Activated T-cell treated with anti-CD3 and anti-CD28 coated beads for 1 hour (primary cell): Measurements from ENCODE around the gene ARL15.

Source experiments
- DNase-seq: peaks from one replicate; pipeline ENCODE4 v3.0.0-alpha.2; 2020; ENCODE audit warnings: low read depth

Gene ARL15

DNA sequence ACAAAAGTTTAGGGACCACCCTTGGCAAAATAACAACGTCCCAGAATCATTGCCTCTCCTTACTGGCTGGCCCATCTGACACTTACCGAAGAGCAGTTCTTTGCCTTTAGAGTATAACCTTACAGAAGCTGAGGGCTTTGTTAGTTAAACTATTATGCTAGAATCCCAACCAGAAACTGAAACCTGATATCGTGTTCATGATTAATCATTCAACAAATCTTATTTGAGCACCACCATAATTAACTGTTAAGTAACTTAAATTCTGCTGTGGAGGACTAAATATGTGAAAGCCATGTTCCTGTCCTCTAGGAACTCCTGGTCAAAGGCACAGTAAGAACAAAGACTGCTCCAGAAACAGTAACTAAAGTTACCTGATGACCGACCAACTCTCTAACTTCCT is 104.9 kb downstream of the ARL15 start:
- DNase-seq = no peak

GRCh38 chr5:54197018-54197417 is 113.4 kb downstream of the ARL15 start:
- no peak for DNase-seq

GRCh38 chr5:54195701-54196100 is 114.7 kb downstream of the ARL15 start:
- no peak for DNase-seq

GRCh38 chr5:54194318-54194717 is 116.1 kb downstream of the ARL15 start:
- no peak for DNase-seq

GRCh38 chr5:54187694-54188093 is 122.7 kb downstream of the ARL15 start:
- no peak for DNase-seq

GRCh38 chr5:54186912-54187445 is 123.4 kb downstream of the ARL15 start:
- DNase-seq = no peak

DNA sequence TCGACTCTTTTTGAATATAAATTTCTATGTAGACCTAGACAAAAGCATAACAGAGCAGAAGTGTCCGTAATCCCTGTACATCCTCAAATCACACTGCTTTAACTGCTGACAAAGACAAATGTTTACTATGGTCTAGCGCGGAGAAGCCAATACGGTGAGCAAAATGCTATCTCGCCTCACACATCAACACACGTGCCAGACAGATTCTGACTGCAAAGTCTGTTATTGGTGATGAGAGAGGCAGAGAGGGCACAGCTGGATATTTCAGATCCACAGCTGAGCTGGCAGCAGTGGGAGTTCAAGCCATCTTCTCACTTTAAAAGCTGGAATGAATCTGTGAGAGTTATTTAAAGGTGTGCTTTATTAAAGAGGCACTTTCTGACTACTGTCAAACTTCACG is 124.3 kb downstream of the ARL15 start:
- DNase-seq = no peak

GRCh38 chr5:54184806-54185205 is 125.6 kb downstream of the ARL15 start:
- DNase-seq = no peak

DNA sequence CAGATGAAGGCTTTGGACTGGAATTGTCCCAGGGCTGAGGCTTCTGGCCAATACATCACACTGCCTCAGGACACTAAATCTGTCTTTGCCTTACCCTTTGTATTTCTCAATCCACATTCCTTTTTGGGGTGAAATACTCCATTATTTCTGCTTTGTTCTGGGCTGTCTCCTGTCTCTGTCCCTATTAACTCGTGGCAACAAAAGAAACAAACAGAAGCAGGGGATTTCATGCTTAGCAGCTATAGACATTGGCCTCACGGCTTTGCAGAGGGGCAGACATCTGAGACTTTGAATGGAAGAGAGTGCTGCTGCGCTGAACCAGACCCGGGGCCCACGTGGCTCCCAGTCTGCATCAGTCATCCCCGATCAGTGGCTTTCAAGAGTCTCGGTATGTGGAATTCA is 129.7 kb downstream of the ARL15 start:
- no peak for DNase-seq

DNA sequence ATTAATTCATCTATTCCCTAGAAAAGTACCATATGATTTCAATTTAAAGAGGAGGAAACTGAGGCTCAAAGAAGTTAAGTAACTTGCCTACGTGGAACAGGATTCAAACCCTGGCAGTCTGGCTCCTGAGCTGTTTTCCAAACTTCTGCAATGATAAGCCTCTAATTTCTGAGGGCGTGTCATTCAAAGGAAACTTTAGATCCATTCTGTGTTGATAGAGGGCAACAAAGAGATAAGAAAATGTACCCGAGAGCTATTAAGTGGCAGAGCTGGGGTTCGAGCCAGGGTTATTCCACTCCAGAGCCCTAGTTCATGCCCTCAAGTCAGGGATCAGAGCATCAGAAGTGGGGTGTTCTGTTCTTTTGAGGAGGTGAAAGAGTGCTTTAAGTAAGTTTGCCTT is 131.4 kb downstream of the ARL15 start:
- DNase-seq = no peak

DNA sequence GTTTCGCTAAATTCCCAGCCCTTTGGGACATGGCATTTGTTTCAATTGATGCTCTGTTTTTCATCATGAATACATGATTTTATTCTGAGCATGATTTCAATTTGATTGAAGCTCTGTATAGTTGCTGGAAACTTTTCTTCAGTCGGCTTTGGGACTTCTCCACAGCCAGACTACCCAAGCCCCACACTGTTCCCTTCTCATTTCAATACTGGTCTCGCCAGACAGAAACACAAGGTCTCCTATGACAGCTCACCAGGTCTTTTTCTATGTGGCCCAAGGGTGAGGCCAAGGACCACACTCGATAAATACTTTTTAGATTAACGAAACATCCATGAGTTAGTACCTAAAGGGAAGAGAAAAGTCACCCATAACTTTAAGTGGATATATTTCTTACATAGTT is 132.2 kb downstream of the ARL15 start:
- DNase-seq = no peak

DNA sequence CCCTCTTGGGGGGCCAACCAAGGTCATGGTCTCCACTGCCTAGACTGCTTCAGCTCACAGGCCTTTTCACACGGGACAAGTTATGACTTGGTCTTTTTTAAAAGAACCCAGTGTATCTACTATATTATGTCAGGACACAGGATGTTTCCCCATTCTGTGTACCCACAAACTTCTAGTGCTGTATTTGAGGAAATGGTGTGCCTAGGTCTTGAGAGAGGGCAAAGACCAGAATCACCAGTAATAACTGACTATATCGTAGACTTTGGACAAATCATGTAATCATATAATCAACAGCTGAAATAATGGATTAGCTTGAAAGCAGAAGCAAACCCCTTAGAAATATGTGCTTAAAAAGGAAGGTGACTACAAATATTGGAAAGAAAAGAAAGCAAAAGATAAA is 133.3 kb downstream of the ARL15 start:
- DNase-seq = no peak

DNA sequence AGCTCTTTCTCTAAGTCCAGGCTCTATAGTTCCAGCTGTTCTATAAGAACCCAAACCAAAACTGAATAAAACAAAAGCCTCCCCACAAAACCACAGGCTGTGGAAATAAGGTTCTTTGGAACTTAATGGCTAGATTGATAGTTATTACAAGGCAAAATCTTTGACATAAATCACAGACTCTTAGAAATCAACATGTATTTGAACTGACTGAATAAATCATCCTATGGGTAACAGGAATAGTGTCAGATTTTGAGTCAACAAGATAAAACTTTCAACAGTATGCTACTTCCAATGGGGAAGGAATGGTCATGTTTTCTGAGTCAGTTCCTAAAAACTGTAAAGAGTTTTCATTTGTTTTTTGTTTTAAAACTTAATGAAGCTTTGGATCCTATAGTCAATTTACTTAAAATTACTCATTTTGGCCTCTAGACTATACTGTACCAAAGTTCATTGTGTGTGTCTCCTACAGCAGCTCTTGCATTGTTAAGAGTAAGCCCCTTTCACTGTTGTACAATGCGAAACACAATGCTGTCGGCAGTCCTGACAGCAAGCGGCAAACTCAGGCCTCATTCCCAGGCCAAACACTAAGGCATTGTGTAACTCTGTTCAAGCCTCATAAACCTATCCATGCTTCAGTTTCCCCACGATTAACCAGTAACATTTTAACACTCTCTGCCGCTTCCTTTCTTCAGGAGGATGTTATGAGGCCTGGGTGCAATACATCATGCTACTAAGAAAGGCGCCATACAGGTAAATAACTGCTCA is 134.1 kb downstream of the ARL15 start:
- no peak for DNase-seq

GRCh38 chr5:54173251-54173650 is 137.1 kb downstream of the ARL15 start:
- no peak for DNase-seq

DNA sequence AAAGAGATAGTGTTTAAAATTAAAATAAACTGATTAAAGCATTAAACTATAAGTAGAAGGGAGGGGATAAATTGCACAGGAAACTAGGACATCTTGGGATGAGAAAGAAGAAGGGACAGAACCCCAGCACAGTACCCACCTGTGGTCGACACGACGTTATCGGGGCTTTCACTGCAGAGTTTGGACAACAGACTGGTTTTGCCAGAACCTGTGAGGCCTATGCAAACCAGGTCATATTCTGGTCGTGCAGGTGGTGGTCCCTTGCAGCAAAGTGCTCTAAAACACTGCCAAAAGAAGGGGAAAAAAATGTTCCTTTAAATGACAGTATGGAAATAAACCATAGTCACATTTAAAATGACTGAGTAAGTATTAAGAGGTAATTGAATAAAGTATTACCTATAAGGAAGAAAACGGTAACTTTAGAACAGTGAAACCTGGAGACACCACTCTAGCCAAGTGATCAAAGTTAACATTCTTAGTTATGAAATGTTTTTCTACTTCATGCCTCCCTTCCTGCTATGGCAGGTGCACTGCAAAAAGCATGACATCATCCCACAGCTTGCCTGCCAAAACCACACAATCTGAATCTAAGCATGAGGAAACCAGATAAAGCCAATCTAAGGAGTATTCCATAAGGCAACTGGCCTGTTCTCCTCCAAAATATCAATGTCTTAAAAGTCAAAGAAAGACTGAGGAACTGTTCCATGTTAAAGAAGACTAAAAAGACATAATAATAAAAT is 138.6 kb downstream of the ARL15 start:
- DNase-seq = no peak

DNA sequence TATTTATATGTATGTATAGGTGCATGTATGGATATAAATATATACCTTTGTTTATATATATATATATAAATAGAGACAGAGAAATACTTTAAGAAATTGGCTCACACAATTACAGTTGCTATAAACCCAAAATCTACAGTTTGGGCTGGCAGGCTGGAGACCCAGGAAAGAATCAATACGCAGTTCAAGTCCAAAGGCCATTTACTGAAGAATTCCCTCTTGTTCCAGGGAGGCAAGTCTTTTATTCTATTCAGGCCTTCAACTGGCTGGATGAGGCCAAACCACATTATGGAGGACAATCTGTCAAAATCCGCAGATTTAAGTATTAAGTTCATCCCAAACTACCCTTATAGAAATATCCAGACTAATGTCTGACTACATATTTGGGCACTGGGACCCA is 144.7 kb downstream of the ARL15 start:
- DNase-seq = no peak

DNA sequence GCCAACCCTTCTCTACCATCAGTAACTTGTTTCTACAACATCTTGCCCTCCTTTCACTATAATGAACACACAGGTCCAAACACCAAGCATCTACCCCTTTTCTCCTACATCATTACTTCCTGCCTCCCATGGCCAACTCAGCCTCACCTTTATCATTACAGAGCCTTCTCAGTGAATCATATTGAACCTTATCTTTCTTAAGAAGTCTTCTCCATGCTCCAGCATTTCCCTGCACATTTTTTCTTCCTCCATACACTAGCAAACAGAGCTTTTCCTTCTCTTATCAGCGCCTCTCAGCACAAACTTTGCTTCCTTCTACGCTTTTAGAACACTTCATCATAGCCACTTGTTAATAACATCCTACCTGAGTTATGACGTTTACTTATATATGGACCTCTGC is 148.2 kb downstream of the ARL15 start:
- DNase-seq = no peak

GRCh38 chr5:54160329-54160728 is 150.0 kb downstream of the ARL15 start:
- no peak for DNase-seq

GRCh38 chr5:54159893-54160195 is 150.5 kb downstream of the ARL15 start:
- DNase-seq = no peak

GRCh38 chr5:54159153-54159892 is 151.1 kb downstream of the ARL15 start:
- no peak for DNase-seq

DNA sequence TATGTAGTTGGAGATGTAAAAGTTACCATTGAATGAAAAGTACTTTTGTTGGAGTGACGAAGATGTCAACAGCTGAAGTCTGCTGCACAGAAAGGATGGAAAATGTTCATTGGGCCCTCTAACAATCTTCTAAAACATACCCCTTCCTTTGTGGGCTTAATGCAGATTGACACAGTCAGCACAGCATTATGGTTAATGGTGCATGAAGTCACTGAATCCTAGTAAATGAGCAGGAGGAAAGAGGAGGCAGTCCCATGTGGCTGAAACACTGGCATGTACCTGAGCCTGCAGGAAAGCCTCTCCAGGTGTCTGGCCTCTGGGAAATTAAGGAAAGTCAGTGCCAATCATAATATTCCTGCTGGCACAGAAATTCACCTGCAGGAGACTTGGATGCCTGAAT is 153.8 kb downstream of the ARL15 start:
- DNase-seq = no peak

DNA sequence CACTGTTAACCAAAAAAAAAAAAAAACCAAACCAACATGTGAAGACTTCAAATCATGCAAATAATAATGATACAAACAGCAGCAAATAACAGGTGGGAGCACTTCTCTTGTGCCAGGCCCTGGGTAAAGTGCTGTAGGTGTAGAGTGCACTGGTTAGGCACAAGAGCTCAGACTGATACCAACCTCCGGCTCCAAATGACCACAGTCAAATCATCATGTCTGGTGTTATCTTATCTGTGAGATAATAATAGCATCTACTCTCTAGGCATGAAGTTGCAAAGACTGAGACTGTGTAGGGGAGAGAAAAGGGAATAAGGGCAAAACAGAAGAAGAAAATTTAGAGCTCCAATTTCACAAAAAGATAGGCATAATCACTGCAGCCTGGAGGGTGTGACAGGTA is 159.5 kb downstream of the ARL15 start:
- no peak for DNase-seq

- DNase-seq = no peak
These were observed 161.5 kb downstream of the ARL15 start for GRCh38 chr5:54148858-54149257.
